K562 (cell line): ENCODE results near the gene SLC5A12. TPM values are rescaled to one million over a fixed set of nuclear protein-coding genes. Genes with fewer than 3 reads are reported as not detected.
A peak's percentile ranks its signal among the peaks of the same experiment; 100 is the strongest.

Experiments used
- ATAC-seq: fragments of 200-7000 bp; cut with Tn5 transposase; 3 replicates; pipeline ENCODE4 v1.9.1; 2020; ENCODE audit warnings: moderate library complexity
- BruUV-seq: library from RNA; stranded (reverse); fragments of 400-500 nt; replicated peaks from 2 replicates; lab custom pipeline; 2021; lab: Mats Ljungman, UMichigan
- CTCF ChIA-PET: fragments of 300-600 bp; formaldehyde crosslinking; extraction: SDS; loops from one replicate; lab custom pipeline; 2021; ENCODE audit warnings: low intra/inter-chr PET ratio; lab: Yijun Ruan, JAX
- POLR2A ChIA-PET: fragments of 300-600, 350-650 bp; sonication (Branson Sonifier 250); formaldehyde crosslinking; extraction: SDS; loops from one replicate; lab custom pipeline; 2021; ENCODE audit warnings: antibody characterized with exemption, inconsistent platforms; lab: Yijun Ruan, JAX
- DNase-seq, 4 experiments: peaks; one replicate each; pipeline versions ENCODE4 v3.0.0 to v3.0.0-alpha.2; 2011 to 2018; ENCODE audit warnings: low spot score in 3 of 4, mixed read lengths in 3 of 4; ENCODE audit errors: extremely low read depth in 1 of 4
- FAIRE-seq: peaks from 2 replicates; lab custom pipeline; 2011; peaks lifted over from hg19 to GRCh38; lab: Jason Lieb, UNC
- H2AFZ ChIP-seq: 2 replicates; pipeline ENCODE4 v1.6.0; 2011; ENCODE audit warnings: low read depth, low read length, control low read depth, inconsistent platforms
- H3K27ac ChIP-seq: fragments of 200-600 bp; 3 replicates; pipeline ENCODE4 v1.8.0; 2011; ENCODE audit warnings: low read depth, mild to moderate bottlenecking, control low read depth, inconsistent platforms, low read length, moderate library complexity, mixed read lengths; ENCODE audit errors: extremely low read depth
- H3K27me3 ChIP-seq, 2 experiments: fragments of 300-600 bp in 1 of 2; 2 replicates in 1 of 2; 3 replicates in 1 of 2; pipeline versions ENCODE4 v1.6.0 to v1.8.0; 2011; ENCODE audit warnings: inconsistent platforms in 2 of 2, low read length in 2 of 2, mild to moderate bottlenecking in 1 of 2, mixed read lengths in 1 of 2, moderate library complexity in 1 of 2; ENCODE audit not compliant: control insufficient read depth in 2 of 2, insufficient read depth in 2 of 2
- H3K36me3 ChIP-seq: fragments of 300-600 bp; 3 replicates; pipeline ENCODE4 v1.8.0; 2011; ENCODE audit warnings: mild to moderate bottlenecking, low read length, inconsistent platforms; ENCODE audit not compliant: control insufficient read depth, insufficient read depth
- H3K4me1 ChIP-seq, 2 experiments: fragments of 200-600 bp in 1 of 2; replicated peaks in 1 of 2; 2 replicates in 1 of 2; 3 replicates in 1 of 2; pipeline versions ENCODE4 v1.5.1 to v1.8.0; 2011; ENCODE audit warnings: inconsistent platforms in 2 of 2, low read length in 2 of 2, mild to moderate bottlenecking in 1 of 2, mixed read lengths in 1 of 2, moderate library complexity in 1 of 2; ENCODE audit not compliant: control insufficient read depth in 2 of 2, insufficient read depth in 2 of 2
- H3K4me2 ChIP-seq: 2 replicates; pipeline ENCODE4 v1.6.1; 2011; ENCODE audit warnings: low read length, control low read depth, inconsistent platforms, mixed read lengths; ENCODE audit not compliant: insufficient read depth
- H3K4me3 ChIP-seq: fragments of 200-600 bp; sonication (generic), shearing (Covaris generic); 2 replicates; pipeline ENCODE4 v1.5.1; 2016; ENCODE audit warnings: control low read depth, inconsistent platforms
- H3K79me2 ChIP-seq: fragments of 200-600 bp; 3 replicates; pipeline ENCODE4 v1.8.0; 2011; ENCODE audit warnings: low read length, inconsistent platforms; ENCODE audit not compliant: control insufficient read depth, insufficient read depth
- H3K9ac ChIP-seq, 2 experiments: 2 replicates each; pipeline versions ENCODE4 v1.6.0 to v1.6.1; 2011; ENCODE audit warnings: low read depth in 2 of 2, low read length in 2 of 2, control low read depth in 1 of 2, inconsistent platforms in 1 of 2, mild to moderate bottlenecking in 1 of 2, mixed read lengths in 1 of 2; ENCODE audit not compliant: insufficient read depth in 1 of 2
- H3K9me1 ChIP-seq: one replicate; pipeline ENCODE4 v1.6.0; 2011; ENCODE audit warnings: inconsistent platforms, mild to moderate bottlenecking, low read length, moderate library complexity; ENCODE audit not compliant: control insufficient read depth, insufficient read depth
- H3K9me3 ChIP-seq: replicated peaks from 2 replicates; pipeline ENCODE4 v1.5.1; 2011; ENCODE audit warnings: low read depth, low read length, inconsistent platforms; ENCODE audit not compliant: control insufficient read depth, insufficient read depth
- H4K20me1 ChIP-seq: replicated peaks from 2 replicates; pipeline ENCODE4 v1.6.1; 2011; ENCODE audit warnings: low read length, inconsistent platforms, mixed read lengths; ENCODE audit not compliant: control insufficient read depth, insufficient read depth
- CEBPB ChIP-seq: fragments of 450-650 bp; IDR thresholded peaks from 2 replicates; pipeline ENCODE4 v1.6.1; 2016; ENCODE audit warnings: missing genetic modification characterization, missing compliant biosample characterization
- CEBPG ChIP-seq, 3 experiments: fragments of 200-800 bp in 1 of 3; sonication (Bioruptor generic) in 1 of 3; sonication (generic) in 1 of 3; formaldehyde crosslinking in 1 of 3; IDR thresholded peaks in 2 of 3; conservative IDR thresholded peaks in 1 of 3; 2 replicates each; pipeline versions ENCODE4 v1.6.1 to v1.8.0; 2016 to 2022; ENCODE audit warnings: missing compliant biosample characterization in 2 of 3, missing genetic modification characterization in 2 of 3, mild to moderate bottlenecking in 1 of 3, missing genetic modification reagents in 1 of 3
- ZNF217 ChIP-seq: sonication (generic); formaldehyde crosslinking; IDR thresholded peaks from 2 replicates; pipeline ENCODE4 v1.8.0; 2022; ENCODE audit warnings: mild to moderate bottlenecking, missing genetic modification reagents
- in situ Hi-C: fragments of 300-500 bp; cut with MboI; formaldehyde crosslinking; loops from 4 replicates; pipeline ENCODE4 v1.15.0; 2018; ENCODE audit warnings: inconsistent platforms, mixed read lengths
- intact Hi-C: fragments of 100-400 bp; cut with micrococcal nuclease; formaldehyde crosslinking; loops from 2 replicates; pipeline ENCODE4 v1.14.2; 2022
- polyA plus RNA-seq, 8 experiments: library from polyadenylated mRNA; depleted of rRNA in 4 of 8; stranded (reverse) in 5 of 8; unstranded in 3 of 8; fragments of >200 nt; fragmentation: Nextera tagmentation in 2 of 8; fragmentation: Illumina TruSeq in 1 of 8; extraction: Ambion mirVana in 2 of 8; extraction: Trizol in 1 of 8; gene quantifications; 2 replicates each; pipeline versions ENCODE4 v1.2.1 to v1.2.3, GENCODE V29; 2011 to 2014; ENCODE audit warnings: inconsistent platforms in 1 of 8, missing spikeins in 1 of 8
- total RNA-seq, 7 experiments: library from RNA; depleted of rRNA in 6 of 7; stranded (reverse); fragments of >200 nt in 6 of 7; fragmentation: Illumina TruSeq in 2 of 7; extraction: Trizol in 2 of 7; gene quantifications; 2 replicates each; pipeline versions ENCODE4 v1.2.1 to v1.2.3, GENCODE V29; 2011 to 2021; ENCODE audit warnings: low replicate concordance in 1 of 7
- TF ChIP-seq, protein P1 (sequence below): fragments of 450-650 bp; formaldehyde crosslinking; IDR thresholded peaks from 2 replicates; pipeline ENCODE4 v1.4.0; 2020; ENCODE audit warnings: mild to moderate bottlenecking, moderate library complexity
- TF ChIP-seq, protein P2 (sequence below), 2 experiments: fragments of 450-650 bp in 1 of 2; sonication (generic) in 1 of 2; formaldehyde crosslinking in 1 of 2; IDR thresholded peaks in 1 of 2; conservative IDR thresholded peaks in 1 of 2; 2 replicates each; pipeline versions ENCODE4 v1.6.1 to v1.8.1; 2016 to 2023; ENCODE audit warnings: mild to moderate bottlenecking in 2 of 2, moderate library complexity in 2 of 2, inconsistent platforms in 1 of 2, missing genetic modification reagents in 1 of 2

The SLC5A12 gene
- total and polyA plus RNA-seq, 9 of the 15 experiments (the other 6 are each of a cell fraction or from before 2014, with no cell fraction given): 0.03 to 0.16 (median 0.06) TPM; not detected in 5

DNA sequence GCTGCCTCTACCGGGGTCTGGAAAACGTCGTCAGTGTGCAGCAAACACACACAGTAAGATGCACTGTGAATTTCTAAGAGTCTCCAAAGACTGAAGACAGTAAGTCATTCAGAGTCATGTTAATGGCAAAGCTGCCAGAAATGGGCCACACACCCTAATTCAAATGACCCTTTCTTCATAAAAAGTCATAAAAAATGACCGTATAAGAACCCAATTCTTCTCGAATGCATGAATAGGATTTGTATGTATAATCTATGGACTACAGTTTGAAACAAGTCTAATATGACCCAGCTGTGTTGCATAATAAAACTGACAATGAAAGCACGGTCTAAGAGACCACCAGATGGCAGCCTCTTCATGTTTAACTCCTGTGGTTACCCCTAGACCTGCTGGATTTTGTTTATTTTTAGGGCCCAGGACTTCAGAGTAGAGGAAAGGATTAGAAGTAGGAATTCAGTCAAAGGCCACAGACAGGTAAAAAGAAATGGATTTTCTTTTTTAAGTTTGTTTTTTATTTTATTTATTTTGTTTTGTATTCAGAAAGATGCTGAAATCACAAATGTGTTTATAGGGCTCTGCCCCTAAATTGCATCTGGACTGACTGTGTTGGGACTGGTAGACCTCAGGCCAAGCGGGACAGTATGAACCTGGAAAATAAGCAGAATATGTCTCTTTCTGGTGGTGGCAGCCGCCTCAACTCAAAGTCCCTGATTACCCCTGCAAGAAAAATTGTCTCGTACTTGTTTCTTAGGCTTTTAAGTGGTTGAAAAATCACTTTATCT lies 32.1 kb upstream of the SLC5A12 start (continued):
- TF ChIP-seq, protein P1, sequence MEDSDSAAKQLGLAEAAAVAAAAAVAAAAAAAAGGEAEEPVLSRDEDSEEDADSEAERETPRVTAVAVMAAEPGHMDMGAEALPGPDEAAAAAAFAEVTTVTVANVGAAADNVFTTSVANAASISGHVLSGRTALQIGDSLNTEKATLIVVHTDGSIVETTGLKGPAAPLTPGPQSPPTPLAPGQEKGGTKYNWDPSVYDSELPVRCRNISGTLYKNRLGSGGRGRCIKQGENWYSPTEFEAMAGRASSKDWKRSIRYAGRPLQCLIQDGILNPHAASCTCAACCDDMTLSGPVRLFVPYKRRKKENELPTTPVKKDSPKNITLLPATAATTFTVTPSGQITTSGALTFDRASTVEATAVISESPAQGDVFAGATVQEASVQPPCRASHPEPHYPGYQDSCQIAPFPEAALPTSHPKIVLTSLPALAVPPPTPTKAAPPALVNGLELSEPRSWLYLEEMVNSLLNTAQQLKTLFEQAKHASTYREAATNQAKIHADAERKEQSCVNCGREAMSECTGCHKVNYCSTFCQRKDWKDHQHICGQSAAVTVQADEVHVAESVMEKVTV: 0 out of 2 replicates have a peak, but pooled peaks have one; percentile 15

DNA sequence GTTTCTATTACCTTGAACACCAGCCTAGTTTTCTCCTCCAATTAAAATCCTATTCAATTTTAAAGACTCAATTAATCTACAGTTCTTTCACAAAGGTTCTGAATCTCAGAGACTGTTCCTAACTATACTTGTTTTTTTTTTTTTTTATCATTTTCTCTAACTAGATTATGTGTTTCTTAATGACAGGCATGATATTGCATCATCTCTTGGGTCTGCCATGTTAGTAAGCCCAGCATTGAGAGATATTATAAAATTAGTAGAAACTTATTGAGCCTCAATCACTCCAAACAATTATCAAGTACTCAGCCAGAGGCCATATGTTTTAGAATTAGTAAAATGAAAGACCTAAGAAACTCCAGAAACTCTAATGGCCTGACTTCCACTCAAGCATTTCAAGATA lies 28.1 kb upstream of the SLC5A12 start:
- in situ Hi-C loops: loop anchor here (25.0 kb wide), 1 partner anchor 737 kb away; no protein-coding TSS in a partner anchor
- H2AFZ ChIP-seq: no peak overlapping the region
- H3K4me2 ChIP-seq: no peak overlapping the region
- TF ChIP-seq CEBPB (tag) (0 out of 2 replicates have a peak, but pooled peaks have one; percentile 12), CEBPG (CRISPR knock-in tag; IDR thresholded peaks at IDR 0.05) (no peak), CEBPG (tag; conservative IDR thresholded peaks at IDR 0.05 in 1 of 2, IDR thresholded peaks at IDR 0.05 in 1 of 2) (peak in 1 of 2 experiments; percentile 64; a peak in 2 of 4 replicates), ZNF217 (CRISPR knock-in tag) (no peak)
- TF ChIP-seq, protein P2, sequence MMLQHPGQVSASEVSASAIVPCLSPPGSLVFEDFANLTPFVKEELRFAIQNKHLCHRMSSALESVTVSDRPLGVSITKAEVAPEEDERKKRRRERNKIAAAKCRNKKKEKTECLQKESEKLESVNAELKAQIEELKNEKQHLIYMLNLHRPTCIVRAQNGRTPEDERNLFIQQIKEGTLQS (IDR thresholded peaks at IDR 0.05): peak; percentile 8; the same call in 1 of the 2 replicates
- TF ChIP-seq, protein P2 (CRISPR knock-in tag; conservative IDR thresholded peaks at IDR 0.05): no peak
- DNase-seq (no peak), ATAC-seq (no peak), FAIRE-seq (no peak)
- CTCF ChIA-PET: no interaction called here
- H3K4me3 ChIP-seq: no peak overlapping the region
- no peak overlapping the region for H3K27ac ChIP-seq
- POLR2A ChIA-PET: no interaction called here
- no peaks in the 10 kb centered on the region for H3K36me3 ChIP-seq
- no peaks in the 10 kb centered on the region for H4K20me1 ChIP-seq
- H3K9me1 ChIP-seq: no peaks in the 10 kb centered on the region
- H3K4me1 ChIP-seq: no peaks in the 10 kb centered on the region
- intact Hi-C loops: loop anchor here (5.0 to 10.0 kb wide), 2 partner anchors 415 to 737 kb away; no protein-coding TSS in a partner anchor
- no peak overlapping the region for H3K9ac ChIP-seq
- BruUV-seq: no TSS peak
- no peaks in the 10 kb centered on the region for H3K27me3 ChIP-seq
- no peaks in the 10 kb centered on the region for H3K79me2 ChIP-seq
- 0 out of 2 replicates have a peak, but pooled peaks cover 2% of the 10 kb centered on the region for H3K9me3 ChIP-seq
